HCT116 (cell line): ENCODE data around the gene CNPPD1. TPM values are rescaled to one million over a fixed set of nuclear protein-coding genes. Genes with fewer than 3 reads are reported as not detected.

Source experiments
- ATAC-seq: fragments of 200-7000 bp; cut with Tn5 transposase; 2 replicates; pipeline ENCODE4 v1.9.1; 2020; ENCODE audit warnings: mild to moderate bottlenecking, moderate library complexity
- BruUV-seq: library from RNA; stranded (reverse); fragments of 400-500 nt; replicated peaks from 2 replicates; lab custom pipeline; 2021; lab: Mats Ljungman, UMichigan
- CTCF ChIA-PET: fragments of 300-600 bp; sonication (Branson Sonifier 250); formaldehyde crosslinking; loops from one replicate; lab custom pipeline; 2021; ENCODE audit warnings: antibody characterized with exemption; lab: Charles Lee
- POLR2A ChIA-PET: fragments of 300-600, 350-600 bp; sonication (Branson Sonifier 250); formaldehyde crosslinking; loops from one replicate; lab custom pipeline; 2021; ENCODE audit warnings: antibody characterized with exemption; lab: Charles Lee
- RAD21 ChIA-PET, 2 experiments: fragments of 300-600 bp; sonication (Branson Sonifier 250); formaldehyde crosslinking; loops; one replicate each; lab custom pipeline; 2023; ENCODE audit warnings: low total read pairs in 2 of 2; ENCODE audit not compliant: uncharacterized antibody in 2 of 2, unreplicated experiment in 2 of 2, low non-redundant PET in 1 of 2; lab: Charles Lee
- DNase-seq: peaks from one replicate; pipeline ENCODE4 v3.0.0-alpha.2; 2010; ENCODE audit warnings: low read depth, low spot score
- H2AFZ ChIP-seq: fragments of 200-600 bp; shearing (Covaris generic), sonication (generic); 2 replicates; pipeline ENCODE4 v1.6.1; 2017; ENCODE audit warnings: low read depth, mixed run types, mixed read lengths, antibody characterized with exemption, low read length; ENCODE audit not compliant: poor library complexity, severe bottlenecking
- H3K27ac ChIP-seq: 2 replicates; pipeline ENCODE4 v1.5.1; 2012; ENCODE audit warnings: low read depth, low read length
- H3K27me3 ChIP-seq: fragments of 200-600 bp; sonication (generic); 2 replicates; pipeline ENCODE4 v1.6.1; 2016; ENCODE audit warnings: mixed run types, low read length, mixed read lengths; ENCODE audit not compliant: insufficient read depth
- H3K36me3 ChIP-seq, 2 experiments: fragments of 200-500 bp in 1 of 2; fragments of 200-600 bp in 1 of 2; sonication (Bioruptor generic) in 1 of 2; sonication (generic) in 1 of 2; 2 replicates each; pipeline versions ENCODE4 v1.5.1 to v1.6.1; 2014 to 2016; ENCODE audit warnings: low read length in 2 of 2, inconsistent platforms in 1 of 2, mixed read lengths in 1 of 2, mixed run types in 1 of 2; ENCODE audit not compliant: insufficient read depth in 2 of 2, control insufficient read depth in 1 of 2
- H3K4me1 ChIP-seq, 2 experiments: fragments of 200-600 bp in 1 of 2; sonication (generic) in 1 of 2; 2 replicates each; pipeline versions ENCODE4 v1.5.1 to v1.6.1; 2012 to 2017; ENCODE audit warnings: low read length in 2 of 2, inconsistent platforms in 1 of 2, mild to moderate bottlenecking in 1 of 2, mixed read lengths in 1 of 2, mixed run types in 1 of 2, moderate library complexity in 1 of 2; ENCODE audit not compliant: insufficient read depth in 2 of 2, control insufficient read depth in 1 of 2
- H3K4me2 ChIP-seq: fragments of 200-600 bp; sonication (generic); 2 replicates; pipeline ENCODE4 v1.6.1; 2017; ENCODE audit warnings: mixed run types, low read length, mixed read lengths
- H3K4me3 ChIP-seq, 2 experiments: fragments of 200-600 bp in 1 of 2; sonication (generic) in 1 of 2; replicated peaks in 1 of 2; 2 replicates each; pipeline ENCODE4 v1.5.1; 2011 to 2016; ENCODE audit warnings: low read length in 2 of 2, control low read depth in 1 of 2, low read depth in 1 of 2, mild to moderate bottlenecking in 1 of 2, mixed read lengths in 1 of 2, mixed run types in 1 of 2
- H3K79me2 ChIP-seq: fragments of 200-600 bp; sonication (generic); 2 replicates; pipeline ENCODE4 v1.6.1; 2017; ENCODE audit warnings: mild to moderate bottlenecking, mixed run types, low read length, moderate library complexity, mixed read lengths; ENCODE audit not compliant: insufficient read depth
- H3K9ac ChIP-seq: fragments of 200-600 bp; sonication (generic); 2 replicates; pipeline ENCODE4 v1.6.1; 2016; ENCODE audit warnings: low read length, mixed read lengths
- H3K9me2 ChIP-seq: fragments of 200-600 bp; sonication (generic), shearing (Covaris generic); 2 replicates; pipeline ENCODE4 v1.6.1; 2017; ENCODE audit warnings: mixed run types, mild to moderate bottlenecking, moderate library complexity; ENCODE audit not compliant: insufficient read depth
- H3K9me3 ChIP-seq, 2 experiments: fragments of 200-500 bp in 1 of 2; fragments of 200-600 bp in 1 of 2; sonication (Bioruptor generic) in 1 of 2; sonication (generic) in 1 of 2; 2 replicates each; pipeline ENCODE4 v1.6.1; 2014 to 2017; ENCODE audit warnings: low read length in 2 of 2, mixed read lengths in 2 of 2, inconsistent platforms in 1 of 2, low read depth in 1 of 2, mild to moderate bottlenecking in 1 of 2, mixed run types in 1 of 2, moderate library complexity in 1 of 2; ENCODE audit not compliant: control insufficient read depth in 1 of 2, insufficient read depth in 1 of 2
- H4K20me1 ChIP-seq: fragments of 200-600 bp; sonication (generic), shearing (Covaris generic); 2 replicates; pipeline ENCODE4 v1.6.1; 2017; ENCODE audit warnings: mixed run types, mild to moderate bottlenecking, moderate library complexity; ENCODE audit not compliant: insufficient read depth
- CBX3 ChIP-seq: IDR thresholded peaks from 2 replicates; pipeline ENCODE4 v1.6.1; 2012; ENCODE audit warnings: low read depth
- ELF1 ChIP-seq: IDR thresholded peaks from 2 replicates; pipeline ENCODE4 v1.6.1; 2012; ENCODE audit warnings: low read depth, borderline replicate concordance
- EZH2 ChIP-seq: fragments of 200-600 bp; sonication (generic); IDR thresholded peaks from 2 replicates; pipeline ENCODE4 v1.6.1; 2017; ENCODE audit warnings: antibody characterized with exemption, mixed run types
- EZH2phosphoT487 ChIP-seq: fragments of 200-600 bp; IDR thresholded peaks from 2 replicates; pipeline ENCODE4 v1.6.1; 2018; ENCODE audit warnings: antibody characterized with exemption, borderline replicate concordance
- FOSL1 ChIP-seq: IDR thresholded peaks from 2 replicates; pipeline ENCODE4 v1.6.1; 2012; ENCODE audit warnings: low read depth
- POLR2A ChIP-seq: IDR thresholded peaks from 2 replicates; pipeline ENCODE4 v1.7.0; 2011; ENCODE audit warnings: borderline replicate concordance; ENCODE audit not compliant: insufficient read depth, insufficient read length; ENCODE audit errors: extremely low read depth
- POLR2AphosphoS5 ChIP-seq: IDR thresholded peaks from 2 replicates; pipeline ENCODE4 v1.6.1; 2011; ENCODE audit warnings: mild to moderate bottlenecking, low read depth, low read length, moderate library complexity
- SP1 ChIP-seq: IDR thresholded peaks from 2 replicates; pipeline ENCODE4 v1.6.1; 2012; ENCODE audit warnings: low read depth
- SRF ChIP-seq: IDR thresholded peaks from 2 replicates; pipeline ENCODE4 v1.6.1; 2012; ENCODE audit warnings: low read depth
- TCF7L2 ChIP-seq: IDR thresholded peaks from 2 replicates; pipeline ENCODE4 v1.7.0; 2011; ENCODE audit warnings: borderline replicate concordance, inconsistent platforms; ENCODE audit not compliant: insufficient read depth, insufficient read length; ENCODE audit errors: extremely low read depth
- YY1 ChIP-seq: IDR thresholded peaks from 2 replicates; pipeline ENCODE4 v1.6.1; 2011; ENCODE audit warnings: low read length, low read depth, moderate library complexity, mild to moderate bottlenecking; ENCODE audit not compliant: insufficient replicate concordance; ENCODE audit errors: extremely low read depth
- ZFX ChIP-seq: fragments of 450-650 bp; IDR thresholded peaks from 2 replicates; pipeline ENCODE4 v1.6.1; 2017
- intact Hi-C: fragments of 100-400 bp; cut with micrococcal nuclease; formaldehyde crosslinking; loops from 2 replicates; pipeline ENCODE4 v1.10.0; 2022
- total RNA-seq: library from RNA; stranded (reverse); gene quantifications from one replicate; pipeline ENCODE4 v1.2.1, GENCODE V29; 2021; ENCODE audit not compliant: unreplicated experiment
- TF ChIP-seq, protein P1 (sequence below): IDR thresholded peaks from 2 replicates; pipeline ENCODE4 v1.6.1; 2011; ENCODE audit warnings: mild to moderate bottlenecking, low read length, moderate library complexity; ENCODE audit not compliant: insufficient replicate concordance; ENCODE audit errors: extremely low read depth
- TF ChIP-seq, protein P2 (sequence below): IDR thresholded peaks from 2 replicates; pipeline ENCODE4 v1.6.1; 2012

CNPPD1 gene
- total RNA-seq, 1 experiment from 2014 or later = 41.9 TPM

DNA sequence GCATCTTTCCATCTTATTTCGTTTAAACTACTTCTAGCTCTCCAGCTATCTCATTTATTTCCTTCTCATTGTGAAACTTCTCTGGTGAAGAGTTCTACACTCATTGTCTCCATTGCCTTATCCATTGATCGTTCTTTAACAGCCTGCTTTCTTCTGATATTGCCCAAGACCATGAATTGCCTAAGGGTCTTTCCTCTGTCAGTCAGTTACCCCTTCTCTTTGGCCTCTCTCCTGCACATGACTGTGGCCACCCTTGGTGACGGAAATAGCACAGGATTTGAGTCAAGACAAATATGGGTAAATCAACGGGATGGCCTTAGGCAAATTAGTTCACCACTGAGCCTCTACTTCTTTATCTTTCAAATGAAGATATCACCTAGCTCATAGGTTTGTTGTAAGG lies 42.7 kb downstream of the CNPPD1 start:
- H3K4me1 ChIP-seq = no peaks in the 10 kb centered on the region
- RAD21 ChIA-PET = no interaction called here
- CTCF ChIA-PET = interaction anchor here (1.0 to 1.4 kb wide), 3 partner anchors 14 to 76 kb away, joined by 3 to 4 read pairs (median 3); no protein-coding TSS in a partner anchor
- H4K20me1 ChIP-seq = no peaks in the 10 kb centered on the region
- no peak overlapping the region for H3K27ac ChIP-seq
- ATAC-seq (no peak), DNase-seq (no peak)
- H3K4me3 ChIP-seq = no peak overlapping the region
- H3K9me3 ChIP-seq = no peaks in the 10 kb centered on the region
- H3K79me2 ChIP-seq = no peaks in the 10 kb centered on the region
- intact Hi-C loops = no loop called here
- no peaks in the 10 kb centered on the region for H3K27me3 ChIP-seq
- BruUV-seq = no TSS peak
- no peak overlapping the region for H3K9ac ChIP-seq
- POLR2A ChIA-PET = no interaction called here
- TF ChIP-seq ZFX = no peak
- no peak for TF ChIP-seq POLR2A
- TF ChIP-seq, protein P1, sequence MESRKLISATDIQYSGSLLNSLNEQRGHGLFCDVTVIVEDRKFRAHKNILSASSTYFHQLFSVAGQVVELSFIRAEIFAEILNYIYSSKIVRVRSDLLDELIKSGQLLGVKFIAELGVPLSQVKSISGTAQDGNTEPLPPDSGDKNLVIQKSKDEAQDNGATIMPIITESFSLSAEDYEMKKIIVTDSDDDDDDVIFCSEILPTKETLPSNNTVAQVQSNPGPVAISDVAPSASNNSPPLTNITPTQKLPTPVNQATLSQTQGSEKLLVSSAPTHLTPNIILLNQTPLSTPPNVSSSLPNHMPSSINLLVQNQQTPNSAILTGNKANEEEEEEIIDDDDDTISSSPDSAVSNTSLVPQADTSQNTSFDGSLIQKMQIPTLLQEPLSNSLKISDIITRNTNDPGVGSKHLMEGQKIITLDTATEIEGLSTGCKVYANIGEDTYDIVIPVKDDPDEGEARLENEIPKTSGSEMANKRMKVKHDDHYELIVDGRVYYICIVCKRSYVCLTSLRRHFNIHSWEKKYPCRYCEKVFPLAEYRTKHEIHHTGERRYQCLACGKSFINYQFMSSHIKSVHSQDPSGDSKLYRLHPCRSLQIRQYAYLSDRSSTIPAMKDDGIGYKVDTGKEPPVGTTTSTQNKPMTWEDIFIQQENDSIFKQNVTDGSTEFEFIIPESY = no peak
- TF ChIP-seq CBX3 = no peak
- TF ChIP-seq, protein P2, sequence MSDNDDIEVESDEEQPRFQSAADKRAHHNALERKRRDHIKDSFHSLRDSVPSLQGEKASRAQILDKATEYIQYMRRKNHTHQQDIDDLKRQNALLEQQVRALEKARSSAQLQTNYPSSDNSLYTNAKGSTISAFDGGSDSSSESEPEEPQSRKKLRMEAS = no peak
- H3K36me3 ChIP-seq = no peaks in the 10 kb centered on the region
- H3K9me2 ChIP-seq = no peaks in the 10 kb centered on the region
- H3K4me2 ChIP-seq = no peak overlapping the region
- H2AFZ ChIP-seq = no peak overlapping the region

DNA sequence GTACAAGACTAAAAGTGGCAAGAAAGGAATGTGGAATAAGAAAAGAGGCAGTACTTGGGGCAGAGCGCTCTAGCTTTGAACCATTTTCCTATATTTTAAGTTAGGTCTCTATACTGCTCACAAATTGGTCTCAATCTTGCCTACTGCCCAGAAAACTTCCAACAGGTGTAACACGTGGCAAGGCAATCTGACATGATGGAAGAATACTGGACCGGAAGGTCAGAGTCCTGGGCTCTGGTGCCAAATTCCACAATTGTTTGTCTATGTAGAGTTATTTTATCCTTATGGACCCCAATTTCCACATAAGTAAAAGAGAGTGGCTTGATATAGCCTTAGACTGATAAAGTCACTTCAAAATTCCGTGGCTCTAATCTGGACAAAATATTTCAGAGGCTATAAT lies 45.0 kb downstream of the CNPPD1 start:
- Histone ChIP-seq H3K79me2 (no peaks in the 10 kb centered on the region), H3K27me3 (no peaks in the 10 kb centered on the region), H3K4me2 (no peak overlapping the region), H2AFZ (no peak overlapping the region), H3K9me2 (no peaks in the 10 kb centered on the region), H3K4me1 (no peaks in the 10 kb centered on the region)
- ChIA-PET RAD21 (no interaction called here), CTCF (interaction anchor here (0.6 to 2.3 kb wide), 2 partner anchors 12 to 23 kb away, joined by 3 to 7 read pairs; no protein-coding TSS in a partner anchor)
- BruUV-seq = no TSS peak
- TF ChIP-seq EZH2phosphoT487 (no peak), TCF7L2 (no peak), SRF (no peak), POLR2A (no peak), SP1 (no peak), ELF1 (no peak), EZH2 (no peak), CBX3 (no peak), FOSL1 (no peak), POLR2AphosphoS5 (no peak), YY1 (no peak)
- TF ChIP-seq, protein P1 = no peak
- TF ChIP-seq, all 23 proteins: peak for 0
- no peaks in the 10 kb centered on the region for H3K36me3 ChIP-seq
- no peak for ATAC-seq
- H3K27ac ChIP-seq = no peak overlapping the region
- no peaks in the 10 kb centered on the region for H3K9me3 ChIP-seq
- no peaks in the 10 kb centered on the region for H4K20me1 ChIP-seq
- DNase-seq = no peak
- H3K4me3 ChIP-seq = no peak overlapping the region
- POLR2A ChIA-PET = no interaction called here
- intact Hi-C loops = no loop called here
- no peak overlapping the region for H3K9ac ChIP-seq
